ENCODE data around the gene BMPER. TPM values are rescaled to one million over a fixed set of nuclear protein-coding genes. Genes with fewer than 3 reads are reported as not detected.

Gene BMPER
- total RNA-seq, 4 donors from 2014 or later = 1.0 to 12.4 (median 6.1) TPM

DNA sequence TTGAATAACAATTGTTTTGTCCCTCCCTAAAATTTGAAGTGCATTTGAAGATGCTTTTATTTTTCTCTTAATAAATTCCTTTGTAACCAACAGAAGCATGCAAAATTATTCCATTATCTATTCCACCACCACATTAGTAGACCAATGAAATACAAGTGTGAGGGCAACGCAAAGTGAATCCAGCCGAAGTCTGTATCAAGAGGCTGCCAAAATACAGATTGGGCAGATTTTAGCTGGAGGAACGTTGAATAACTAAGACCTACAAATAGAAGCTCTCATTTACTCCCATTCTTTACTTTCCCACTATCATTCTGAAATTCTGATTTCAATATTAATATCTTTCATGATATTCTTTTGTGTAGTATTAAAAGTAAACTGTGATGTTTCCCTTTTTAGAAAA, 233.7 kb downstream of the BMPER start:
- Histone ChIP-seq H3K36me3 (no peaks in the 10 kb centered on the region), H3K4me3 (no peak overlapping the region), H3K4me1 (no peaks in the 10 kb centered on the region), H3K27ac (no peak overlapping the region), H3K9me3 (no peaks in the 10 kb centered on the region), H3K27me3 (no peaks in the 10 kb centered on the region)
- intact Hi-C loops (cut with DNase I; ENCODE audit: low total_unique reads) = no loop called here
- TF ChIP-seq, protein P1, sequence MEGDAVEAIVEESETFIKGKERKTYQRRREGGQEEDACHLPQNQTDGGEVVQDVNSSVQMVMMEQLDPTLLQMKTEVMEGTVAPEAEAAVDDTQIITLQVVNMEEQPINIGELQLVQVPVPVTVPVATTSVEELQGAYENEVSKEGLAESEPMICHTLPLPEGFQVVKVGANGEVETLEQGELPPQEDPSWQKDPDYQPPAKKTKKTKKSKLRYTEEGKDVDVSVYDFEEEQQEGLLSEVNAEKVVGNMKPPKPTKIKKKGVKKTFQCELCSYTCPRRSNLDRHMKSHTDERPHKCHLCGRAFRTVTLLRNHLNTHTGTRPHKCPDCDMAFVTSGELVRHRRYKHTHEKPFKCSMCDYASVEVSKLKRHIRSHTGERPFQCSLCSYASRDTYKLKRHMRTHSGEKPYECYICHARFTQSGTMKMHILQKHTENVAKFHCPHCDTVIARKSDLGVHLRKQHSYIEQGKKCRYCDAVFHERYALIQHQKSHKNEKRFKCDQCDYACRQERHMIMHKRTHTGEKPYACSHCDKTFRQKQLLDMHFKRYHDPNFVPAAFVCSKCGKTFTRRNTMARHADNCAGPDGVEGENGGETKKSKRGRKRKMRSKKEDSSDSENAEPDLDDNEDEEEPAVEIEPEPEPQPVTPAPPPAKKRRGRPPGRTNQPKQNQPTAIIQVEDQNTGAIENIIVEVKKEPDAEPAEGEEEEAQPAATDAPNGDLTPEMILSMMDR (IDR thresholded peaks at IDR 0.05) = no peak
- no peak for TF ChIP-seq POLR2A (IDR thresholded peaks at IDR 0.05)
- DNase-seq = no peak

DNA sequence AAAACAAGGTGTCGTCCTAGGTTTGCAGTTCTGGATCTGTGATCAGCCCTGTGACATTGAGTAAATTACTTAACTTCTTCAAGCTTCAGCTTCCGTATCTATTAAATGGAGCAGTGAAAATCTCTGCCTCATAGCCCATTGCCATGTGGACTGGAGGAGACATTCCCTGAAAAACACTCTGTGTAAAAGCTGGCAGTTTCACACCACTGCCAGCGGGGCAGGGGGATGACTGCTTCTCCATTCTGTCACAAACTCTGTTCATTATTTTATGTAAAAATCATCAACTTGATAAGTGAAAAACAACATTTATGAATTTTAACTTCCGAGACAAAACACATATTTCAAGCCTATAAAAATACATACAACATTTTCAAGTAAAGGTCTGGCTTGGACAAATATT, 234.7 kb downstream of the BMPER start:
- Histone ChIP-seq H3K27me3 (no peaks in the 10 kb centered on the region), H3K36me3 (no peaks in the 10 kb centered on the region), H3K4me1 (no peaks in the 10 kb centered on the region), H3K27ac (no peak overlapping the region), H3K4me3 (no peak overlapping the region), H3K9me3 (no peaks in the 10 kb centered on the region)
- no peak for DNase-seq
- intact Hi-C loops (cut with DNase I; ENCODE audit: low total_unique reads) = no loop called here
- TF ChIP-seq, protein P1 (IDR thresholded peaks at IDR 0.05) = no peak
- TF ChIP-seq POLR2A (IDR thresholded peaks at IDR 0.05) = no peak

DNA sequence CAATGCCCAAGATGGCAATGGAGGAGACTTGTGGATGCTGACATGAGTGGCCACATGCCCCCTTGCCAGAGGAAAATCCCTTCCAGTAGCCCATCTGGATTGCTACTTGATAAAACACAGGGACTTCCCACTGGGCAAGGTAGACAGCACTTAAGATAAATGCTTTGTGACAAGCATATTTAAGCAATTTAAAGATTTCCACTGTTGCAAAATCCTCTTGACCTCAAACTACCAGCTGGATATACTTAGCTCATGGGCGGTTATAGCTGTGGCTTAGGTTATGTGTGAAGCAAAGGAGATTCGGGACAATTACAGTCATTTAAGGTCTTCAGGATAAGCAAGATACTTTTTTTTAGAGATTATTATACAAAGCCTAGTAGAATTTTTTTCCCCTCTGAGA, 238.1 kb downstream of the BMPER start:
- Histone ChIP-seq H3K4me3 (no peak overlapping the region), H3K27me3 (no peaks in the 10 kb centered on the region), H3K4me1 (no peaks in the 10 kb centered on the region), H3K27ac (no peak overlapping the region), H3K9me3 (no peaks in the 10 kb centered on the region), H3K36me3 (no peaks in the 10 kb centered on the region)
- intact Hi-C loops (cut with DNase I; ENCODE audit: low total_unique reads) = no loop called here
- DNase-seq = no peak
- TF ChIP-seq POLR2A (IDR thresholded peaks at IDR 0.05) = no peak
- TF ChIP-seq, protein P1 (IDR thresholded peaks at IDR 0.05) = no peak

DNA sequence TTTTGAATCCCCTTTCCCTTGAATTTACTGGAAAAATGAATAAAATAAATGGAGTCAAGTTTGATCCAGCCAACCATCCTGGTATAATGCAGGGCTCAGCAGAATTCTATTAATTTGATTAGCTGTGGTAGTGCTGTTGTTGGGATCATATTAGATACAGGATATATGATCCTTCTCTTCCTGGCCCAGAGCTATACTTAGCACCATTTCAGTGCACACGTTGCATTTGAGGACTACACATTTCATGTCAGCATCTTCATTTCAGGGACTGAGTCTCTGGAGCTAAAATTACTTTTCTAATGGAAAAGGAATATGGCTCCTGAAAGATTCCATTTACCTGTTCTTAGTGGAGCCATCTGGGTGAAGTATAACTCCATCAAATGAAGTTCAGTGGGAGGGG, 240.3 kb downstream of the BMPER start:
- no peak for DNase-seq
- H3K4me1 ChIP-seq = no peaks in the 10 kb centered on the region
- no peak overlapping the region for H3K4me3 ChIP-seq
- intact Hi-C loops (cut with DNase I; ENCODE audit: low total_unique reads) = no loop called here
- TF ChIP-seq, protein P1 (IDR thresholded peaks at IDR 0.05) = no peak
- TF ChIP-seq POLR2A (IDR thresholded peaks at IDR 0.05) = no peak
- H3K9me3 ChIP-seq = no peaks in the 10 kb centered on the region
- no peak overlapping the region for H3K27ac ChIP-seq
- no peaks in the 10 kb centered on the region for H3K36me3 ChIP-seq
- H3K27me3 ChIP-seq = no peaks in the 10 kb centered on the region

DNA sequence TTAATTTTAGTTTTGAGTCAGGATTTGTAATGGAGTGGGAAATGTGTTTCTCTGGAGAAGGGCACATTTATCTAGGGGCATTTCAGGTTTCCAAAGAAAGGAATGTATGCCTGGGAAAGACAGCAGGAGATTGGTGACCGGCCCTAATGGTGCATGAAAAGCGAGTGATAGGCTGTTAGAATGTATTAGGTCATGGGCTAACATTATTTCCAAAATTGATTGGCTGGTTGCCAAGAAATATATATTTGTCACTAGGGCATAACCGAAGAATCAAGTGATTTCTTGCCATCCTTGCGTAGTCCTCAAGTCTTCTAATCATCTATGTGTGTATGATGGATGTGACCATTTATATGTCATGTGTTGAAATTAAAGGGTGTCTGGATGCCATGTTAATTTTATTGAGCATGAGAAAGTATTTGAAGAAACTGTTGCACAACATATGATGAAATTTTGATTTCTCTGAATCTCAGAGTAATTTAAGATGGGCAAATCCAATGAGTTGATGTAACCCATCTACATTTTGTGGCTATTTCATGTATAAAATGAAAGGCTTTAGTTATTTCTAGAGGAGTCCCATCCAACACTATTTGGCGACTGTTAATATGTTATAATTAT, 248.4 kb downstream of the BMPER start:
- Histone ChIP-seq H3K4me3 (no peak overlapping the region), H3K9me3 (no peaks in the 10 kb centered on the region), H3K27me3 (no peaks in the 10 kb centered on the region), H3K27ac (no peak overlapping the region), H3K4me1 (no peaks in the 10 kb centered on the region), H3K36me3 (no peaks in the 10 kb centered on the region)
- no peak for TF ChIP-seq POLR2A (IDR thresholded peaks at IDR 0.05)
- TF ChIP-seq, protein P1 (IDR thresholded peaks at IDR 0.05) = no peak
- DNase-seq = no peak
- intact Hi-C loops (cut with DNase I; ENCODE audit: low total_unique reads) = no loop called here

All from uterus (tissue), 4 donors.